ENCODE data around the gene MYOM1. TPM values are rescaled to one million over a fixed set of nuclear protein-coding genes. Genes with fewer than 3 reads are reported as not detected.
A peak's percentile ranks its signal among the peaks of the same experiment; 100 is the strongest.

The MYOM1 gene
- total RNA-seq, 1 experiment from 2014 or later, result 0.37 TPM

- intact Hi-C loops (cut with micrococcal nuclease; ENCODE audit: unreplicated experiment), result no loop called here
- CTCF ChIA-PET, result no interaction called here
- DNase-seq (ENCODE audit: low spot score), result peak; percentile 84
- Histone ChIP-seq H3K36me3 (ENCODE audit: insufficient read depth, low read length, poor library complexity, severe bottlenecking) (no peaks in the 10 kb centered on the region), H3K27ac (ENCODE audit: low read depth, low read length, poor library complexity, severe bottlenecking) (no peak overlapping the region), H3K27me3 (replicated peaks; ENCODE audit: insufficient read depth, low read depth, low read length, poor library complexity) (no peaks in the 10 kb centered on the region), H3K4me3 (ENCODE audit: low read depth, low read length, poor library complexity, severe bottlenecking) (no peak overlapping the region), H3K4me1 (ENCODE audit: insufficient read depth, low read length, poor library complexity, severe bottlenecking) (peaks cover 5% of the 10 kb centered on the region), H3K9me3 (ENCODE audit: low read depth, low read length, poor library complexity, severe bottlenecking) (no peaks in the 10 kb centered on the region)
- TF ChIP-seq EZH2 (IDR thresholded peaks at IDR 0.05; ENCODE audit: borderline replicate concordance, low read depth, low read length, poor library complexity, severe bottlenecking) (no peak), CTCF (conservative IDR thresholded peaks at IDR 0.05; ENCODE audit: low read depth, low read length) (no peak)
- no TSS peak for BruUV-seq (replicated peaks)
- POLR2A ChIA-PET (ENCODE audit: low non-redundant PET), result no interaction called here
Measured at GRCh38 chr18:3230401-3231334, 10.9 kb upstream of the MYOM1 start.

- no peak overlapping the region for H3K4me3 ChIP-seq (ENCODE audit: low read depth, low read length, poor library complexity, severe bottlenecking)
- no peak overlapping the region for H3K27ac ChIP-seq (ENCODE audit: low read depth, low read length, poor library complexity, severe bottlenecking)
- POLR2A ChIA-PET (ENCODE audit: low non-redundant PET), result no interaction called here
- no peak for DNase-seq (ENCODE audit: low spot score)
- H3K27me3 ChIP-seq (replicated peaks; ENCODE audit: insufficient read depth, low read depth, low read length, poor library complexity), result no peaks in the 10 kb centered on the region
- intact Hi-C loops (cut with micrococcal nuclease; ENCODE audit: unreplicated experiment), result no loop called here
- no peaks in the 10 kb centered on the region for H3K4me1 ChIP-seq (ENCODE audit: insufficient read depth, low read length, poor library complexity, severe bottlenecking)
- no peaks in the 10 kb centered on the region for H3K9me3 ChIP-seq (ENCODE audit: low read depth, low read length, poor library complexity, severe bottlenecking)
- no peak for TF ChIP-seq EZH2 (IDR thresholded peaks at IDR 0.05; ENCODE audit: borderline replicate concordance, low read depth, low read length, poor library complexity, severe bottlenecking)
- TF ChIP-seq CTCF (conservative IDR thresholded peaks at IDR 0.05; ENCODE audit: low read depth, low read length), result no peak
- H3K36me3 ChIP-seq (ENCODE audit: insufficient read depth, low read length, poor library complexity, severe bottlenecking), result no peaks in the 10 kb centered on the region
- BruUV-seq (replicated peaks), result no TSS peak
- CTCF ChIA-PET, result no interaction called here
Measured at GRCh38 chr18:3226048-3226447, 6.3 kb upstream of the MYOM1 start.

GRCh38 chr18:3225588-3225987, 5.8 kb upstream of the MYOM1 start:
- ChIA-PET POLR2A (ENCODE audit: low non-redundant PET) (no interaction called here), CTCF (interaction anchor here (0.7 kb wide), 1 partner anchor 61 kb away, joined by 3 read pairs; no protein-coding TSS in a partner anchor)
- intact Hi-C loops (cut with micrococcal nuclease; ENCODE audit: unreplicated experiment), result no loop called here
- Histone ChIP-seq H3K4me1 (ENCODE audit: insufficient read depth, low read length, poor library complexity, severe bottlenecking) (no peaks in the 10 kb centered on the region), H3K4me3 (ENCODE audit: low read depth, low read length, poor library complexity, severe bottlenecking) (no peak overlapping the region), H3K36me3 (ENCODE audit: insufficient read depth, low read length, poor library complexity, severe bottlenecking) (no peaks in the 10 kb centered on the region), H3K27me3 (replicated peaks; ENCODE audit: insufficient read depth, low read depth, low read length, poor library complexity) (no peaks in the 10 kb centered on the region), H3K9me3 (ENCODE audit: low read depth, low read length, poor library complexity, severe bottlenecking) (no peaks in the 10 kb centered on the region), H3K27ac (ENCODE audit: low read depth, low read length, poor library complexity, severe bottlenecking) (no peak overlapping the region)
- TF ChIP-seq EZH2 (IDR thresholded peaks at IDR 0.05; ENCODE audit: borderline replicate concordance, low read depth, low read length, poor library complexity, severe bottlenecking) (no peak), CTCF (conservative IDR thresholded peaks at IDR 0.05; ENCODE audit: low read depth, low read length) (no peak)
- DNase-seq (ENCODE audit: low spot score), result no peak
- BruUV-seq (replicated peaks), result no TSS peak
